NCI-H1417 treated with DMSO at 0.1 percent for 48 hours (cell line): ENCODE data around the gene FXYD6.
"Not testable (repeated sequence)": the region's sequence is repeated elsewhere in the genome, so short reads cannot be mapped to it uniquely, and the experiment has no call there.

Source experiments
- DNase-seq: peaks from one replicate; lab custom pipeline; 2025; lab: John Stamatoyannopoulos, UW

Gene FXYD6

GRCh38 chr11:117816151-117816741 is 60.2 kb downstream of the FXYD6 start:
- no peak for DNase-seq

GRCh38 chr11:117815262-117815803 is 61.1 kb downstream of the FXYD6 start:
- DNase-seq = no peak

GRCh38 chr11:117814766-117815261 is 61.6 kb downstream of the FXYD6 start:
- DNase-seq = peak; percentile 70

GRCh38 chr11:117814204-117814765 is 62.2 kb downstream of the FXYD6 start:
- no peak for DNase-seq

- not testable (repeated sequence) for DNase-seq
Measured at GRCh38 chr11:117810056-117810451, 66.4 kb downstream of the FXYD6 start.

- no peak for DNase-seq
Measured at GRCh38 chr11:117809236-117810055, 67.0 kb downstream of the FXYD6 start.

- no peak for DNase-seq
Measured at GRCh38 chr11:117808784-117809183, 67.7 kb downstream of the FXYD6 start.

- DNase-seq = peak; percentile 31
Measured at GRCh38 chr11:117807482-117808327, 68.8 kb downstream of the FXYD6 start.

- no peak for DNase-seq
Measured at GRCh38 chr11:117806846-117807245, 69.6 kb downstream of the FXYD6 start.

- no peak for DNase-seq
Measured at GRCh38 chr11:117805045-117805444, 71.4 kb downstream of the FXYD6 start.

- no peak for DNase-seq
Measured at GRCh38 chr11:117803896-117804295, 72.6 kb downstream of the FXYD6 start.

- no peak for DNase-seq
Measured at GRCh38 chr11:117799634-117800033, 76.8 kb downstream of the FXYD6 start.

- DNase-seq = peak; percentile 22
Measured at GRCh38 chr11:117796872-117797529, 79.5 kb downstream of the FXYD6 start, which contains the start of gene DSCAML1. DSCAML1 (minus strand) TSS chr11:117797216; CDS start chr11:117797079, 137 bp downstream.

GRCh38 chr11:117796456-117796871 is 80.0 kb downstream of the FXYD6 start:
- no peak for DNase-seq

GRCh38 chr11:117795638-117796455 is 80.6 kb downstream of the FXYD6 start:
- no peak for DNase-seq

GRCh38 chr11:117794772-117795629 is 81.5 kb downstream of the FXYD6 start:
- no peak for DNase-seq

GRCh38 chr11:117794135-117794534 is 82.3 kb downstream of the FXYD6 start:
- no peak for DNase-seq

GRCh38 chr11:117793583-117793982 is 82.9 kb downstream of the FXYD6 start:
- DNase-seq = no peak

- DNase-seq = no peak
Measured at GRCh38 chr11:117792992-117793391, 83.5 kb downstream of the FXYD6 start.
